ENCODE measurements around the gene NIPBL.
"Not testable (repeated sequence)": the region's sequence is repeated elsewhere in the genome, so short reads cannot be mapped to it uniquely, and the experiment has no call there.

The NIPBL gene

DNA sequence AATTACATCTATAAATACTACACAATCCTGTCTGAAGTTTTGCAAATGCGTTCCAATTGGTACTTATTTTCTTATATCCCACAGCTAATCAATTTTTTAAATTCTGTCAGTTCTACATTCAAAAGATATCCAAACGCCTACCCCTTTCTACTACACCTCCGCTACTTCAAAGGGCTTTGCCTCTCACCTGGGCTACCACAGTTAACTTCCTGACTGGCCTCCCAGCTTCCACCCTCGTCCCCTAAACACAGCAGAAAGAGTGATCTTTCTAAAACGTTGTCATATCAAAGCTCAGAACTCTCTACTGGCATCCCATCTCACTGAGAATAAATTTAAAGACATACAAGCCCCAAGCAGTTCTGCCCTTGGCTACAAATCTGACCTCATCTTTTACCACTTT, 32.3 kb upstream of the NIPBL start:
- DNase-seq (ENCODE audit: insufficient read length, low spot score) (no peak), FAIRE-seq (no peak)
- TF ChIP-seq, protein P1, sequence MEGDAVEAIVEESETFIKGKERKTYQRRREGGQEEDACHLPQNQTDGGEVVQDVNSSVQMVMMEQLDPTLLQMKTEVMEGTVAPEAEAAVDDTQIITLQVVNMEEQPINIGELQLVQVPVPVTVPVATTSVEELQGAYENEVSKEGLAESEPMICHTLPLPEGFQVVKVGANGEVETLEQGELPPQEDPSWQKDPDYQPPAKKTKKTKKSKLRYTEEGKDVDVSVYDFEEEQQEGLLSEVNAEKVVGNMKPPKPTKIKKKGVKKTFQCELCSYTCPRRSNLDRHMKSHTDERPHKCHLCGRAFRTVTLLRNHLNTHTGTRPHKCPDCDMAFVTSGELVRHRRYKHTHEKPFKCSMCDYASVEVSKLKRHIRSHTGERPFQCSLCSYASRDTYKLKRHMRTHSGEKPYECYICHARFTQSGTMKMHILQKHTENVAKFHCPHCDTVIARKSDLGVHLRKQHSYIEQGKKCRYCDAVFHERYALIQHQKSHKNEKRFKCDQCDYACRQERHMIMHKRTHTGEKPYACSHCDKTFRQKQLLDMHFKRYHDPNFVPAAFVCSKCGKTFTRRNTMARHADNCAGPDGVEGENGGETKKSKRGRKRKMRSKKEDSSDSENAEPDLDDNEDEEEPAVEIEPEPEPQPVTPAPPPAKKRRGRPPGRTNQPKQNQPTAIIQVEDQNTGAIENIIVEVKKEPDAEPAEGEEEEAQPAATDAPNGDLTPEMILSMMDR (IDR thresholded peaks at IDR 0.05; ENCODE audit: insufficient read depth, missing control alignments), result no peak

DNA sequence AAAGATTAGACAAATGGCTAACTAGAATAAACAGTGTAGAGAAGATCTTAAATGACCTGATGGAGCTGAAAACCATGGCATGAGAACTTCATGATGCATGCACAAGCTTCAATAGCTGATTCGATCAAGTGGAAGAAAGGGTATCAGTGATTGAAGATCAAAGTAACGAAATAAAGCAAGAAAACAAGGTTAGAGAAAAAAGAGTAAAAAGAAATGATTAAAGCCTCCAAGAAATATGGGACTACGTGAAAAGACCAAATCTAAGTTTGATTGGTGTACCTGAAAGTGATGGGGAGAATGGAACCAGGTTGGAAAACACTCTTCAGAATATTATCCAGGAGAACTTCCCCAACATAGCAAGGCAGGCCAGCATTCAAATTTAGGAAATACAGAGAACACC, 28.0 kb upstream of the NIPBL start:
- DNase-seq (ENCODE audit: insufficient read length, low spot score); FAIRE-seq: not testable (repeated sequence)

DNA sequence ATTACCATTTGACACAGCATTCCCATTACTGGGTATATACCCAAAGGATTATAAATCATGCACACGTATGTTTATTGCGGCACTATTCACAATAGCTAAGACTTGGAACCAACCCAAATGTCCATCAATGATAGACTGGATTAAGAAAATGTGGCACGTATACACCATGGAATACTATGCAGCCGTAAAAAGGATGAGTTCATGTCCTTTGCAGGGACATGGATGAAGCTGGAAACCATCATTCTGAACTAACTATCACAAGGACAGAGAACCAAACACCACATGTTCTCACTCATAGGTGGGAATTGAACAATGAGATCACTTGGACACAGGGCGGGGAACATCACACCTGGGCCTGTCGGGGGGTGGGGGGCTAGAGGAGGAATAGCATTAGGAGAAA, 23.7 kb upstream of the NIPBL start:
- DNase-seq (ENCODE audit: insufficient read length, low spot score); FAIRE-seq: not testable (repeated sequence)

DNA sequence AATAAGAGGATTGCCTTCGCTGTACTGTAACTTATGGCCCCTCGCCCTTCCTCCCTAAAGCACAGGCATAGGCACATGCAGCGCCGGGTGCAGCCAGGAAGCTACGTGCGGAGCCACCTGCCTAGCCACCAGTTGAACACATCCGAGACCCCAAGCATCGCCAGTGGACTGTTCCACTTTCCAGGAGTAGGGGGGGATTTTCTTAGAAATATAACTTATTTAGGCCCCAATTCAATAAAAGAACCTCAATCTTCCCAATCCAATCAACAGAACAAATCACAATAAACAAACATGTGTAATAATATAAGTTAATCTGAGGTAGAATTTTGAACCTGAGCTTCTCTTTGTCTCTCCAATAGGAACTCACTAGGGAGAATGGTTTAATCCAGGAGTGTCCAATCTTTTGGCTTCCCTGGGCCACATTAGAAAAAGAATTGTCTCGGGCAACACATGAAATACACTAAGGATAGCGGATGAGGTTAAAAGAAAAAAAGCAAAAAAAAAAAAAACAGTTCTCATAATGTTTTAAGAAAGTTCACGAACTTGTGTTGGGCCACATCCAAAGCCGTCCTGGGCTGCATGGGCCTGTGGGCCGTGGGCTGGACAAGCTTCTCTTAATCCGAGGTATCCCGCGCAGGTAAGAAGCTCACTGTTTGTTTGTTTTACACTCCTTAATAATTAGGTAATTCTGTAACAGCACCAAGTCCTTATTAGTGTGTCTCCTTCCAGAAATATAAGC, 22.0 kb upstream of the NIPBL start:
- DNase-seq (ENCODE audit: insufficient read length, low spot score) (no peak), FAIRE-seq (no peak)
- TF ChIP-seq, protein P1 (IDR thresholded peaks at IDR 0.05; ENCODE audit: insufficient read depth, missing control alignments), result no peak

DNA sequence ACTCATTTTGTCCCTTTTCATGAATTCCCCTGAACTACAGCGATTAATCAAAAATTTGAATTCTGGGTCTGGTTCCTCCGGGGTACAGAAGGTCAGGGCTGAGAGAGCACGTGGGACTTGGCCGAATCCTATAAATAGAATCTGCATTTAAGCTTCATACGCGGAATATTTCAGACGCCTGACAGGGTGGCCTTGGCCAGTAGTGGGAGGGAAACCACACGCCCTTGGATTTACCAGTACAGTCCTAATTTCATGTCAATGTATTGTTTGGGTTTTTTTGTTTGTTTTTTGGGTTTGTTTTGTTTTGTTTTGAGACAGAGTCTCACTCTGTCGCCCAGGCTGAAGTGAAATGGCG, 21.5 kb upstream of the NIPBL start:
- FAIRE-seq, result no peak
- DNase-seq (ENCODE audit: insufficient read length, low spot score), result no peak
- TF ChIP-seq, protein P1 (IDR thresholded peaks at IDR 0.05; ENCODE audit: insufficient read depth, missing control alignments), result no peak

DNA sequence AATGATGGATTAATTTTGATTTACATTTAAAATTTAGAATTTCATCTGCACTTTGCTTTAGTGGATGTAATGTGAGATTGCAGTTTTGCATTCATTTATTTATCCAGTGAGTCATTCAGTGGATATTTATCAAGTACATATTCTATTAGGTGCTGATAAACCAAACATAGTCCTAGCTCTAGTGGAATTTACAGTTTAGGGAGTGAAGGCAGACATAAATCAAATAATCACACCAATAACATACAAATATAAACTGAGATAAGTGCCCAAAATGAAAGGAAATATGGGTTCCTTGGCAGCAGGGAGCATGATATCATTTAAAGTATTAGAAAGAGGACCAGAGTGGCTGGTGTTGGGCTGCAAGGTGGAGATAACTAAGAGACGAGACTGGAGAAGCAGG, 14.7 kb upstream of the NIPBL start:
- TF ChIP-seq, protein P1 (IDR thresholded peaks at IDR 0.05; ENCODE audit: insufficient read depth, missing control alignments), result no peak
- FAIRE-seq (no peak), DNase-seq (ENCODE audit: insufficient read length, low spot score) (no peak)

DNA sequence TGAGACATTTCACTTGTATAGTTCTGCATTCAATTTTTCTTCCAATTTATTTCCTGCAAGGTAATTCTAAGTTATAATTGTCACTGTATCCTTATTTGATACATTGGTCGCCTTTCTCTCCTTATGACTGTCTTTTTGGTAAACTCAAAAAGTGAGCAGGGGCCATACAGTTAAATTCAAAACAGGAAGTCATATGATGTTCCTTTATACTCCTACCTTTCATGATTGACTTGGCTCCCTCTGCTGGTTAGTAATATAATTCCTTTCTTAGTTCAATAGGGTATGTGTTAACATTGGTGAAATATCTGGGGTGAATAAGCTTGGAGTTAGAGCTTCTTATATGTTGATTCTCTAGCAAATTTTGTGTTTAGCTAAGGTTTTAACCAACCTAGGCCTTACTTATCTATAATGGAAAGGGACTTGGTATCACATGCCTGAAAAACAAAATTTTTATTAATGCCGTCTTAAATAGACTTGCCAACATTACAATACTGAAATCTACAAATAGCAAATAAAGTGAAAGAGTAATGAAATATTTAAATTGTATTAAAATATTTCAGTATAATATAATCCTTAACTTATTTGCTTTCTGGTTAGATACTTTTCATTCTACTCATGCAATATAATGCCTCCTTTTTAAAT, 6.0 kb upstream of the NIPBL start:
- DNase-seq (ENCODE audit: insufficient read length, low spot score) (no peak), FAIRE-seq (peak; percentile 94)
- TF ChIP-seq, protein P1 (IDR thresholded peaks at IDR 0.05; ENCODE audit: insufficient read depth, missing control alignments), result peak; percentile 77

DNA sequence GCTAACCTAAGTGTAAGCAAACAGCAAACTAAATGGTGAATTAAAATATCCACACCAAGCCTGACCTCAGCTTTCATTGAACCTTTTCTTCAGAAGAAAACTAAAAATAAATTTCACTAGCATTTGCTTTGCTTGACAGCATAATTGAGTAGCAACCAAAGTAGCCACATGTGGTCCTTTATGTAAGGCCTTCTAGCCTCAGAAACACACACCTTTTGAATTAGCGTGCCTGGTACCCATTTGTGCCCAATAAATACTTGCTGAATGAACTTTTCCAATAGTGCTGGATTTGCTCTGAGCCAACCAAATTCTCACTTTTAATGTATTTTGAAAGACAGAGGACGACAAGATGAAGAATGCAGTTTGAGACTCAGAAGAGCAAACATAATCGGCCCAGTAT, 2.1 kb upstream of the NIPBL start:
- TF ChIP-seq, protein P1 (IDR thresholded peaks at IDR 0.05; ENCODE audit: insufficient read depth, missing control alignments), result no peak
- no peak for DNase-seq (ENCODE audit: insufficient read length, low spot score)
- no peak for FAIRE-seq

All from D721Med (cell line).